HEK293T (cell line): ENCODE measurements around the gene IBA57.

Experiments used
- CTCF ChIA-PET: fragments of 350-600 bp; formaldehyde crosslinking; extraction: SDS; loops from one replicate; lab custom pipeline; 2021; ENCODE audit warnings: antibody characterized with exemption, inconsistent platforms; lab: Yijun Ruan, JAX
- POLR2A ChIA-PET: fragments of 350-600 bp; formaldehyde crosslinking; extraction: SDS; loops from one replicate; lab custom pipeline; 2020; ENCODE audit warnings: antibody characterized with exemption, inconsistent platforms; lab: Yijun Ruan, JAX
- DNase-seq: peaks from one replicate; pipeline ENCODE4 v3.0.0; 2012; ENCODE audit warnings: mixed read lengths; ENCODE audit errors: extremely low spot score
- ARNT ChIP-seq: fragments of 450-650 bp; IDR thresholded peaks from 2 replicates; pipeline ENCODE4 v1.6.1; 2017; ENCODE audit warnings: mild to moderate bottlenecking
- BHLHE40 ChIP-seq: fragments of 450-650 bp; IDR thresholded peaks from 2 replicates; pipeline ENCODE4 v1.6.1; 2016; ENCODE audit warnings: mild to moderate bottlenecking, moderate library complexity, borderline replicate concordance
- CTBP1 ChIP-seq: fragments of 450-650 bp; IDR thresholded peaks from 2 replicates; pipeline ENCODE4 v1.6.1; 2016; ENCODE audit warnings: borderline replicate concordance
- ELF4 ChIP-seq: fragments of 450-650 bp; IDR thresholded peaks from 2 replicates; pipeline ENCODE4 v1.6.1; 2017; ENCODE audit warnings: antibody characterized with exemption
- FOXA1 ChIP-seq: fragments of 450-650 bp; IDR thresholded peaks from 2 replicates; pipeline ENCODE4 v1.6.1; 2016; ENCODE audit warnings: mild to moderate bottlenecking
- FOXK2 ChIP-seq: fragments of 450-650 bp; IDR thresholded peaks from 2 replicates; pipeline ENCODE4 v1.6.1; 2016; ENCODE audit warnings: mild to moderate bottlenecking
- FOXM1 ChIP-seq: fragments of 450-650 bp; IDR thresholded peaks from 2 replicates; pipeline ENCODE4 v1.6.1; 2017; ENCODE audit warnings: mild to moderate bottlenecking, borderline replicate concordance
- HDGF ChIP-seq: fragments of 450-650 bp; IDR thresholded peaks from 2 replicates; pipeline ENCODE4 v1.6.1; 2017; ENCODE audit warnings: antibody characterized with exemption, borderline replicate concordance
- L3MBTL2 ChIP-seq: fragments of 450-650 bp; conservative IDR thresholded peaks from 2 replicates; pipeline ENCODE4 v1.6.1; 2016; ENCODE audit warnings: mild to moderate bottlenecking
- LEF1 ChIP-seq: fragments of 450-650 bp; IDR thresholded peaks from 2 replicates; pipeline ENCODE4 v1.6.1; 2017; ENCODE audit warnings: mild to moderate bottlenecking, borderline replicate concordance
- NFRKB ChIP-seq: fragments of 450-650 bp; IDR thresholded peaks from 2 replicates; pipeline ENCODE4 v1.6.1; 2016; ENCODE audit warnings: mild to moderate bottlenecking, moderate library complexity
- SP1 ChIP-seq: fragments of 450-650 bp; IDR thresholded peaks from 2 replicates; pipeline ENCODE4 v1.6.1; 2017
- SUZ12 ChIP-seq: fragments of 450-650 bp; IDR thresholded peaks from 2 replicates; pipeline ENCODE4 v1.6.1; 2016; ENCODE audit warnings: mild to moderate bottlenecking
- TARDBP ChIP-seq: fragments of 450-650 bp; IDR thresholded peaks from 2 replicates; pipeline ENCODE4 v1.6.1; 2016
- ZNF384 ChIP-seq: fragments of 450-650 bp; IDR thresholded peaks from 2 replicates; pipeline ENCODE4 v1.6.1; 2016
- TF ChIP-seq, protein P1 (sequence below): fragments of 450-650 bp; IDR thresholded peaks from 2 replicates; pipeline ENCODE4 v1.6.1; 2016

Gene IBA57

GRCh38 chr1:228149406-228150119 is 16.0 kb upstream of the IBA57 start, which contains the start of gene GJC2:
Gene GJC2, plus strand, starts transcription at chr1:228149930. Its CDS starts 7,829 bp downstream, at chr1:228157759.
- CTCF ChIA-PET = no interaction called here
- POLR2A ChIA-PET = interaction anchor here (0.9 to 7.2 kb wide), 2 partner anchors 9 to 15 kb away, joined by 4 to 55 read pairs; partner anchors contain the start of genes GUK1 and IBA57
- DNase-seq = no peak
- no peak for TF ChIP-seq FOXK2
- no peak for TF ChIP-seq LEF1
- TF ChIP-seq, protein P1, sequence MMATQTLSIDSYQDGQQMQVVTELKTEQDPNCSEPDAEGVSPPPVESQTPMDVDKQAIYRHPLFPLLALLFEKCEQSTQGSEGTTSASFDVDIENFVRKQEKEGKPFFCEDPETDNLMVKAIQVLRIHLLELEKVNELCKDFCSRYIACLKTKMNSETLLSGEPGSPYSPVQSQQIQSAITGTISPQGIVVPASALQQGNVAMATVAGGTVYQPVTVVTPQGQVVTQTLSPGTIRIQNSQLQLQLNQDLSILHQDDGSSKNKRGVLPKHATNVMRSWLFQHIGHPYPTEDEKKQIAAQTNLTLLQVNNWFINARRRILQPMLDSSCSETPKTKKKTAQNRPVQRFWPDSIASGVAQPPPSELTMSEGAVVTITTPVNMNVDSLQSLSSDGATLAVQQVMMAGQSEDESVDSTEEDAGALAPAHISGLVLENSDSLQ = no peak
- TF ChIP-seq SP1 = no peak
- TF ChIP-seq ARNT = no peak
- no peak for TF ChIP-seq CTBP1
- TF ChIP-seq ELF4 = no peak
- no peak for TF ChIP-seq L3MBTL2
- TF ChIP-seq ZNF384 = no peak
- TF ChIP-seq HDGF = no peak
- TF ChIP-seq SUZ12 = no peak
- no peak for TF ChIP-seq TARDBP

- no peak for DNase-seq
- CTCF ChIA-PET = no interaction called here
- TF ChIP-seq FOXM1 (no peak), ZNF384 (no peak), SUZ12 (no peak), ARNT (no peak), L3MBTL2 (no peak), SP1 (no peak), FOXK2 (no peak), LEF1 (no peak), TARDBP (no peak), NFRKB (no peak), FOXA1 (no peak), CTBP1 (no peak), ELF4 (no peak), HDGF (no peak), BHLHE40 (no peak)
- TF ChIP-seq, protein P1 = no peak
- POLR2A ChIA-PET = interaction anchor here (0.6 to 7.2 kb wide), 2 partner anchors 15 to 1566 kb away, joined by 3 to 55 read pairs; partner anchors contain the start of gene IBA57
Observed at GRCh38 chr1:228150120-228150460, 15.5 kb upstream of the IBA57 start.

DNA sequence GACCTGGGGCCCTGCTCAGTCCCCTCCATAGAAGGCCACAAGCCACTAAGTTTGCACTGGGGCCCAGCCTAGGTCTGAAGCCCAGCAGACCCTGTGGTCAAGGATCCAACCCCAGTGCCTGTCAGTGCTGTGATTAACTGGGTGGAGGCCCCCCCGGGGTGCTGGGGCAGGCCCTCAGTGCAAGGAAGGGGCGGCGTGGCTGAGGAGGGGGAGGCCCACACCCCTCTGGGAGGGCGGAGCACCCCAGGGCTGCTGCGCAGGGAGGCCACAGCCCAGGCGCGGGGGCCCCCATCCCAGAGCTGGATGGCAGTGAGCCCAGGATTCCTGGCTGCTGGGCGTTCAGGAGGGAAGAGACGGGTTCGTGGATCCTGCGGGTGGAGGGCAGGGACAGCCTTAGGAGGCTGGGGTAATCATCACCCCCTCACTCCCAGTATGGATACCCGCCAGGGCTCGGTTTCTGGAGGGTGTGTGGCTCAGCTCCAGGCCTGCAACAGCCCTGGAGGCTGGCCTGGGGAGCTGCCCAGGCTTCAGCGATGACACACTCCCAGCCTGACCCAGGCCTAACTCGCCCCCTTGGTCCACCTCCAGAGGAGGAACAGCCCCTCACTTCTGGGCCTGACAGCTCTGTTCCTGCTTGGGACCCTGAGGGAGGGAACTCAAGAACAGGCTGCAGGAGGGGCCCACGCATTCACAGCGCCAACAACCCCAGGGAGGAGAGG is 15.0 kb upstream of the IBA57 start:
- ChIA-PET POLR2A (interaction anchor here (0.6 to 7.2 kb wide), 5 partner anchors 8 to 1567 kb away, joined by 3 to 55 read pairs (median 3); partner anchors contain the start of genes GUK1 and IBA57), CTCF (no interaction called here)
- DNase-seq = no peak
- TF ChIP-seq, protein P1 = no peak
- TF ChIP-seq FOXA1 (no peak), FOXM1 (no peak)

GRCh38 chr1:228151180-228151925 is 14.3 kb upstream of the IBA57 start:
- POLR2A ChIA-PET = interaction anchor here (0.6 to 7.2 kb wide), 5 partner anchors 9 to 16 kb away, joined by 3 to 55 read pairs (median 4); partner anchors contain the start of genes GUK1 and IBA57
- CTCF ChIA-PET = no interaction called here
- DNase-seq = no peak
- TF ChIP-seq CTBP1 = no peak
- TF ChIP-seq ZNF384 = no peak
- TF ChIP-seq NFRKB = no peak
- TF ChIP-seq FOXA1 = no peak
- no peak for TF ChIP-seq FOXK2
- no peak for TF ChIP-seq BHLHE40
- TF ChIP-seq L3MBTL2 = no peak
- TF ChIP-seq, protein P1 = no peak
- no peak for TF ChIP-seq FOXM1
- no peak for TF ChIP-seq LEF1
- no peak for TF ChIP-seq SUZ12
- no peak for TF ChIP-seq SP1
- no peak for TF ChIP-seq ARNT
- TF ChIP-seq HDGF = no peak
- TF ChIP-seq ELF4 = no peak
